Measurements from ENCODE around the gene SEL1L3.

DNA sequence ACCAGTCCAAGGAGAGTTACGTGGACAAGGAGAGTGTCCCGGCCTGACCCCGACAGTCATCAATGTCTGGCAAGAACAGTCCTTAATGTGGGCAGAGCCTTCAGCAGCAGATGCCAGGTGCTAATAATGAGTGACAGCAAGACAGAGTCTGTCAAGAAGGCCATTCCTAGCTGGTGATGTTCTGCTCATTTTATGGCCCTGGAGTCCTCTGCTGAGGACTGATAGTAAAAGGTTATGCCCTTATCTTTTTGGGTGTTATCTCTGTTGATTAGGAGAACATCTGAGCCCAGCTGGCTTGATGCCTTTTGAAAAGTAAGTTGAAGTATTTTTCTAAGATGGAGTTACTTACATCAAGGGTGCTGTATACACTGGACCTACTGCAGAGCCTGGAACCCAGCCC lies 139.8 kb downstream of the SEL1L3 start:
- TF ChIP-seq, protein P1, sequence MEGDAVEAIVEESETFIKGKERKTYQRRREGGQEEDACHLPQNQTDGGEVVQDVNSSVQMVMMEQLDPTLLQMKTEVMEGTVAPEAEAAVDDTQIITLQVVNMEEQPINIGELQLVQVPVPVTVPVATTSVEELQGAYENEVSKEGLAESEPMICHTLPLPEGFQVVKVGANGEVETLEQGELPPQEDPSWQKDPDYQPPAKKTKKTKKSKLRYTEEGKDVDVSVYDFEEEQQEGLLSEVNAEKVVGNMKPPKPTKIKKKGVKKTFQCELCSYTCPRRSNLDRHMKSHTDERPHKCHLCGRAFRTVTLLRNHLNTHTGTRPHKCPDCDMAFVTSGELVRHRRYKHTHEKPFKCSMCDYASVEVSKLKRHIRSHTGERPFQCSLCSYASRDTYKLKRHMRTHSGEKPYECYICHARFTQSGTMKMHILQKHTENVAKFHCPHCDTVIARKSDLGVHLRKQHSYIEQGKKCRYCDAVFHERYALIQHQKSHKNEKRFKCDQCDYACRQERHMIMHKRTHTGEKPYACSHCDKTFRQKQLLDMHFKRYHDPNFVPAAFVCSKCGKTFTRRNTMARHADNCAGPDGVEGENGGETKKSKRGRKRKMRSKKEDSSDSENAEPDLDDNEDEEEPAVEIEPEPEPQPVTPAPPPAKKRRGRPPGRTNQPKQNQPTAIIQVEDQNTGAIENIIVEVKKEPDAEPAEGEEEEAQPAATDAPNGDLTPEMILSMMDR (IDR thresholded peaks at IDR 0.05; ENCODE audit: low read depth, low read length), result no peak
- no peak for TF ChIP-seq EZH2phosphoT487 (IDR thresholded peaks at IDR 0.05; ENCODE audit: low read depth)
